MM.1S (cell line): ENCODE data around the gene PPIF.

ENCODE experiments used
- DNase-seq: peaks from one replicate; pipeline ENCODE4 v3.0.0-alpha.2; 2015
- H2AFZ ChIP-seq: fragments of 300-600 bp; sonication (generic); 2 replicates; pipeline ENCODE4 v1.6.0; 2016; ENCODE audit warnings: antibody characterized with exemption, low read length
- H3F3A ChIP-seq: fragments of 300-600 bp; sonication (generic); 2 replicates; pipeline ENCODE4 v1.6.1; 2016; ENCODE audit warnings: mild to moderate bottlenecking, antibody characterized with exemption, low read length, moderate library complexity, mixed read lengths; ENCODE audit not compliant: insufficient read depth
- H3K27ac ChIP-seq: fragments of 300-600 bp; sonication (generic); 2 replicates; pipeline ENCODE4 v1.5.1; 2016; ENCODE audit warnings: mild to moderate bottlenecking, low read length
- H3K27me3 ChIP-seq: fragments of 300-600 bp; sonication (generic); replicated peaks from 2 replicates; pipeline ENCODE4 v1.6.0; 2016; ENCODE audit warnings: low read length; ENCODE audit not compliant: insufficient read depth
- H3K36me3 ChIP-seq: fragments of 300-600 bp; sonication (generic); replicated peaks from 2 replicates; pipeline ENCODE4 v1.6.1; 2016; ENCODE audit warnings: mild to moderate bottlenecking, low read length, mixed read lengths; ENCODE audit not compliant: insufficient read depth
- H3K4me1 ChIP-seq: fragments of 300-600 bp; sonication (generic); 2 replicates; pipeline ENCODE4 v1.6.1; 2016; ENCODE audit warnings: low read length, mixed read lengths
- H3K4me2 ChIP-seq: fragments of 300-600 bp; sonication (generic); 2 replicates; pipeline ENCODE4 v1.6.0; 2016; ENCODE audit warnings: low read depth, low read length
- H3K4me3 ChIP-seq: fragments of 300-600 bp; sonication (generic); 2 replicates; pipeline ENCODE4 v1.5.1; 2016; ENCODE audit warnings: low read length, mixed read lengths
- H3K79me2 ChIP-seq: fragments of 300-600 bp; sonication (generic); 2 replicates; pipeline ENCODE4 v1.6.1; 2016; ENCODE audit warnings: mixed run types, low read length, mixed read lengths
- H3K9ac ChIP-seq: fragments of 300-600 bp; sonication (generic); 2 replicates; pipeline ENCODE4 v1.6.1; 2016; ENCODE audit warnings: low read length, mixed read lengths
- H3K9me2 ChIP-seq: fragments of 300-600 bp; sonication (generic); replicated peaks from 2 replicates; pipeline ENCODE4 v1.6.1; 2016; ENCODE audit warnings: mild to moderate bottlenecking, low read length, mixed read lengths; ENCODE audit not compliant: insufficient read depth
- H3K9me3 ChIP-seq: fragments of 300-600 bp; sonication (generic); replicated peaks from 2 replicates; pipeline ENCODE4 v1.6.1; 2016; ENCODE audit warnings: mild to moderate bottlenecking, low read length, mixed read lengths; ENCODE audit not compliant: insufficient read depth
- H4K20me1 ChIP-seq: fragments of 300-600 bp; sonication (generic); 2 replicates; pipeline ENCODE4 v1.6.1; 2016; ENCODE audit warnings: mild to moderate bottlenecking, low read length, moderate library complexity, mixed read lengths; ENCODE audit not compliant: insufficient read depth
- EZH2 ChIP-seq: fragments of 300-600 bp; sonication (generic); optimal IDR thresholded peaks from 2 replicates; pipeline ENCODE3; 2017; ENCODE audit warnings: low read depth, mild to moderate bottlenecking, antibody characterized with exemption, low read length, mixed read lengths
- EZH2phosphoT487 ChIP-seq: fragments of 300-600 bp; sonication (generic); IDR thresholded peaks from 2 replicates; pipeline ENCODE4 v1.6.1; 2018; ENCODE audit warnings: antibody characterized with exemption, low read length
- TF ChIP-seq, protein P1 (sequence below): fragments of 300-600 bp; sonication (generic); IDR thresholded peaks from 2 replicates; pipeline ENCODE4 v1.5.1; 2016; ENCODE audit warnings: antibody characterized with exemption, low read length, mixed read lengths

Gene PPIF

DNA sequence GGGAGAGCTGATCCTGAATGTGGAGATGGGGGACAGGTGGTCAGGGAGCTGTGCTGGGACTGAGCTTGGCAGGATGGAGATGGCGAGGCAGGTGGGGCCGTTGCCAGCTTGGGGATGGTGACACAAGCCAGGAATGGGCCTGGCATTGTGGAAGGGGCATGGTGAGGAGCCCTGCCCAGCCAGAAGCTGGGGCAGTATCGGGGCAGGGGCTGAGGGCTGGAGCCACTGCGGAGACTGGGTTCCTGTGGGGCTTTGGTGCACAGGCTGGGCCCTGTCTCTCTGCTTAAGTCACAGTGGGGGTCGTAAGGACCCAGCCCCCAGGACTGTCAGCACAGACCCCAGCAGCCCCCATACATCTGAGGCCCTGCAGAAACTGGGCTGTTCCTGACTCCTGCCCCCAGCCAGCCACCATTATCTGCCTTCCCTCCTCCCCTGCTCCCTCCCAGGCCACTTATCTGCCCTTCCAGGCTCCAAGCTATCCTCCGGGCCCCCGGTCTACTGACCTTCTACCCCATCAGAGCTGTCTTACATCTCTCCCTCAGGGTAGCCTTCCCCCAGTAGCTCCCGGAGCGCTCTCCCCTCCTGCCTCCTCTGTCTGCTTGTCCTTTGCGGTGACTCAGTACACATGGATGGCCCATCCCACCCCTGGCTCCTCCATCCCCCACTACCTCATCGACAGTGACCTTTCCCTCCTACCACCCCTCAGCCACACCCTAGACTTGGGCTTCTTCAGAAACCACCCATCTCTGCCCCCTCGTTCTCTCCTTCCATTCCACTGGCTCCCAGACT, 44.2 kb downstream of the PPIF start:
- TF ChIP-seq, protein P1, sequence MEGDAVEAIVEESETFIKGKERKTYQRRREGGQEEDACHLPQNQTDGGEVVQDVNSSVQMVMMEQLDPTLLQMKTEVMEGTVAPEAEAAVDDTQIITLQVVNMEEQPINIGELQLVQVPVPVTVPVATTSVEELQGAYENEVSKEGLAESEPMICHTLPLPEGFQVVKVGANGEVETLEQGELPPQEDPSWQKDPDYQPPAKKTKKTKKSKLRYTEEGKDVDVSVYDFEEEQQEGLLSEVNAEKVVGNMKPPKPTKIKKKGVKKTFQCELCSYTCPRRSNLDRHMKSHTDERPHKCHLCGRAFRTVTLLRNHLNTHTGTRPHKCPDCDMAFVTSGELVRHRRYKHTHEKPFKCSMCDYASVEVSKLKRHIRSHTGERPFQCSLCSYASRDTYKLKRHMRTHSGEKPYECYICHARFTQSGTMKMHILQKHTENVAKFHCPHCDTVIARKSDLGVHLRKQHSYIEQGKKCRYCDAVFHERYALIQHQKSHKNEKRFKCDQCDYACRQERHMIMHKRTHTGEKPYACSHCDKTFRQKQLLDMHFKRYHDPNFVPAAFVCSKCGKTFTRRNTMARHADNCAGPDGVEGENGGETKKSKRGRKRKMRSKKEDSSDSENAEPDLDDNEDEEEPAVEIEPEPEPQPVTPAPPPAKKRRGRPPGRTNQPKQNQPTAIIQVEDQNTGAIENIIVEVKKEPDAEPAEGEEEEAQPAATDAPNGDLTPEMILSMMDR = no peak
- TF ChIP-seq EZH2phosphoT487 (no peak), EZH2 (no peak)
- no peaks in the 10 kb centered on the region for H3K9me2 ChIP-seq
- H3K27ac ChIP-seq = no peak overlapping the region
- no peaks in the 10 kb centered on the region for H4K20me1 ChIP-seq
- no peaks in the 10 kb centered on the region for H3K79me2 ChIP-seq
- no peak overlapping the region for H3K4me2 ChIP-seq
- H3K9ac ChIP-seq = no peak overlapping the region
- no peaks in the 10 kb centered on the region for H3K4me1 ChIP-seq
- no peak overlapping the region for H2AFZ ChIP-seq
- no peaks in the 10 kb centered on the region for H3K27me3 ChIP-seq
- H3F3A ChIP-seq = no peaks in the 10 kb centered on the region
- DNase-seq = no peak
- no peaks in the 10 kb centered on the region for H3K36me3 ChIP-seq
- no peaks in the 10 kb centered on the region for H3K9me3 ChIP-seq
- H3K4me3 ChIP-seq = no peak overlapping the region

DNA sequence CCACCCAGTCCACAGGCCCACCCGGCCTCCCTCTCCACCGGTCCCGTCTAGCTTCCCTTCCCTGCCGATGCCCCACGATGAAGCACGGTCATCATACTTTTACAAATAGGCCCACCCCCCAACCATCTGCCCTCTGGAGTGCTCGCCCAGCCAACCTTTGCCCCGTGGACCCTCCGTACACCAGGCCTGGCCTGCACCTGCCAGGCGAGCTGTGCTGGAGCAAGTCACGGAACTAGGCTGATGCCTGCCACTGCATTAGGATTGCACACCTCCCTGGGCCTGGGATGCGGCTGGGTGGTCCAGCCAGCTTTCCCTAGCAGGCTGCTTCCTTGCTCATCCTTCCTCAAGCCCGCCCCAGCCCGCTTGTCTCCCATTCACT, 44.7 kb downstream of the PPIF start:
- H3K9me2 ChIP-seq = no peaks in the 10 kb centered on the region
- no peaks in the 10 kb centered on the region for H3F3A ChIP-seq
- no peaks in the 10 kb centered on the region for H3K36me3 ChIP-seq
- no peak for DNase-seq
- H2AFZ ChIP-seq = no peak overlapping the region
- no peaks in the 10 kb centered on the region for H3K79me2 ChIP-seq
- TF ChIP-seq EZH2phosphoT487 (no peak), EZH2 (no peak)
- TF ChIP-seq, protein P1 = no peak
- H3K4me2 ChIP-seq = no peak overlapping the region
- H3K27me3 ChIP-seq = no peaks in the 10 kb centered on the region
- H4K20me1 ChIP-seq = no peaks in the 10 kb centered on the region
- no peaks in the 10 kb centered on the region for H3K9me3 ChIP-seq
- no peak overlapping the region for H3K27ac ChIP-seq
- no peaks in the 10 kb centered on the region for H3K4me1 ChIP-seq
- no peak overlapping the region for H3K4me3 ChIP-seq
- H3K9ac ChIP-seq = no peak overlapping the region

DNA sequence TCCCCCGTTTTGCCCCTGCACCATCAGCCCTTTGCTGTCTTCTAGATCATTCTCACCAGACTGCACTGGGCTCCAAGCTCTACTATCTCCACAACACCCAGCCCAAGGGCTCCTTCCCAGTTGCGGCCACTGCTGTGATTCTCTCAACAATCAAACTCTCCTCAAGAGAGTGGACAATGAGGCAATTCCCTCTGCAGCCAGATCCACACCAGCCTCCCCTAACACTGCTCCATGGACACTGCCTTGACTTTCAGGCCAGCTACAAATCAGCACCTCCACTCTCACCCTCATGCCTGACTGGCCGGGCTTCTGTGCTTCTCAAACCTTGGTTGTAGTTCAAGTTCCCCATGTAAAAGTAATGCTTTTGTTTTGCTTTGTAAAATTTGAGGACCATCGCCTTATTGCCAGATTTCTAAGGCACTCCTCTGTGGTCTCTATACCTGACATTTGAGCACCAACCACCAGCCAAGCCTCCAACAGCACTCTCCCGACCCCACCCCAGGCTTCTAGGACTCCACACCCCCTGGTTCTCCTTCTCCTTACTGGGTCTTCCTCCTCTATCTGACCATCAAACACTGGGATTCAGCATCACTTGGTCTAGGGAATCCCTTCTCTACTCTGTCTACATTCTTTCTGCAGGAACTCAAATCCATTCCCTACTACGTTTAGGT, 45.4 kb downstream of the PPIF start:
- no peaks in the 10 kb centered on the region for H3K9me3 ChIP-seq
- TF ChIP-seq EZH2phosphoT487 (no peak), EZH2 (no peak)
- TF ChIP-seq, protein P1 = no peak
- H3K4me1 ChIP-seq = no peaks in the 10 kb centered on the region
- no peaks in the 10 kb centered on the region for H3F3A ChIP-seq
- H3K4me3 ChIP-seq = no peak overlapping the region
- H3K4me2 ChIP-seq = no peak overlapping the region
- no peak overlapping the region for H2AFZ ChIP-seq
- H3K79me2 ChIP-seq = no peaks in the 10 kb centered on the region
- H3K9ac ChIP-seq = no peak overlapping the region
- no peaks in the 10 kb centered on the region for H4K20me1 ChIP-seq
- no peak overlapping the region for H3K27ac ChIP-seq
- no peaks in the 10 kb centered on the region for H3K9me2 ChIP-seq
- no peaks in the 10 kb centered on the region for H3K36me3 ChIP-seq
- no peak for DNase-seq
- no peaks in the 10 kb centered on the region for H3K27me3 ChIP-seq
